Mesenteric fat pad (tissue), 1 donor: ENCODE results near the gene ERI3. TPM values are rescaled to one million over a fixed set of nuclear protein-coding genes. Genes with fewer than 3 reads are reported as not detected.

ENCODE experiments used
- DNase-seq: peaks from one replicate; pipeline ENCODE4 v3.0.0-alpha.2; 2020; ENCODE audit warnings: low spot score
- long read RNA-seq: library from polyadenylated mRNA; unstranded; transcript quantifications from one replicate; pipeline ENCODE4 v2.0.0, GENCODE V29; 2020
- total RNA-seq: library from RNA; stranded (reverse); fragmentation: NEBNext Ultra II Directional; extraction: Animal tissue kit (Norgen Biotek cat#: 25700); gene quantifications from one replicate; pipeline ENCODE4 v1.2.1, GENCODE V29; 2021
- donor health status: DM: yes; HTN: yes; CAD: no.

The ERI3 gene
- 43.6 TPM for total RNA-seq
- long read RNA-seq, partial matches to known transcripts = 37 of 73 reads
- long read RNA-seq, other reads (novel, unspliced or antisense) = 36 of 73 reads

GRCh38 chr1:44354840-44355581 is at the start of gene ERI3:
Gene ERI3 (minus strand): TSS chr1:44355257. CDS start chr1:44355026, 231 bp downstream.
- DNase-seq = peak; percentile 98

- no peak for DNase-seq
These were observed 46.5 kb upstream of the ERI3 start for GRCh38 chr1:44401256-44402228.

DNA sequence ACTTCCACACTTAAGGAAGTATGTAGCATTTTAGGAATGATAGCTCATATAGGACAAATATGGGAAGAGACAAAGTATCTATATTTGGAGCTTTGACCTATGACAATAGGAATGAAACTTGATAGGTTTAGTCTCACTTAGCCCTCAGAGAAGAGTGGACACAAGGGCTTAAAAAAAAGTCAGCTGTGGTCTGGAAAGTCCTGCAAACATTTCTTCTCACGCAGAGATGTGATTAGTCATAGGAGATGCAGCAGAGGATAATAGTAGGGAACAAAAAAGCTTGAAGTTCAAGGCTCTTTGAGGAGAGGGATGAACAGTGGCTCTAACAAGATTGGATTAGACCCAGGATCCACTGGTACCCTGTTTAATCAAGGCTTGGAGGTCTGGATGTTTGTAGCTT is 35.2 kb upstream of the ERI3 start:
- DNase-seq = no peak

DNA sequence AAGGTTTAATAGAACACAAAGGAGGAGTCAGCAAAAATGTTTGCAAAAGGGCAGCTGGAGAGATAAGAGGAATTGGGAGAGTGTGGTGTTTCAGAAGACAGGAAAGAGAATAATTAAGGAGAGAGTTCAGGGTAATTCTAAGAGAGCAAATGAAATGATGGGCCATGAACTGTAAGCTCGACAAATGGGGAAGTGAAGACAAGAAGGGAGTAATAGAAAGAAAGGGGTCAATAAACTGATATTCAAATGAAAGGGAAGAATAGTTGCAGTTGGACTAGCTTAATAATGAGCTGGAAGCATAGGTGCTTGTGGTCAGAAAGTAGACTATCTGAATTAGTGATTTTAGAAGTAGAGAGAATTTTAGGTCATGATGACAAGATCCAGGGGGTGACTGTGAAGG is 34.4 kb upstream of the ERI3 start:
- no peak for DNase-seq

GRCh38 chr1:44388551-44388950 is 33.5 kb upstream of the ERI3 start:
- no peak for DNase-seq

DNA sequence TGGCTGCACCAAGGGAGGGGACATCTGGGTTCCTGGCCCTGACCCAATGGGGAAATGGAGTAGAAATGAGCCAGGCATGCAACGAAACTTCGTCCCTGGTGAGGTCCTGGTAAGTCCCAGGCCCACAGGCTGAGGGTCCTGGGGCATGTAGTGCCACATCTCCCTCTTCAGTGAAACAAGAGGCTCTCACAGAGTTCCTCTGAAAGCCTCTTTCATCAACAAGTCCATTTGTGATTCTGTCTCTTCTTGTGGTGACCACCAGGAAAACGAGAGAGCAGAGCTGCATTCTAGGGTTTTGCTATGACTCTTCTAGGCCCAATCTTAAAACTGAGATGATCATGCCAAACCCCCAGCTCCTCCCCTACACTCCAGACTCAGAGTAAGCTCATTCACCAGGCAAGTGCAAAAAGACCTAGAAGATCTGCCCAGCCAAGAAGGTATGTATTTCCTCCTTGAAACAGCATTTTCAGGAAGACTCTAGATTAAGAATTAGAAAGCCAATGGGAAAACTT is 25.7 kb upstream of the ERI3 start:
- DNase-seq = no peak

GRCh38 chr1:44377925-44378784 is 23.1 kb upstream of the ERI3 start:
- no peak for DNase-seq

DNA sequence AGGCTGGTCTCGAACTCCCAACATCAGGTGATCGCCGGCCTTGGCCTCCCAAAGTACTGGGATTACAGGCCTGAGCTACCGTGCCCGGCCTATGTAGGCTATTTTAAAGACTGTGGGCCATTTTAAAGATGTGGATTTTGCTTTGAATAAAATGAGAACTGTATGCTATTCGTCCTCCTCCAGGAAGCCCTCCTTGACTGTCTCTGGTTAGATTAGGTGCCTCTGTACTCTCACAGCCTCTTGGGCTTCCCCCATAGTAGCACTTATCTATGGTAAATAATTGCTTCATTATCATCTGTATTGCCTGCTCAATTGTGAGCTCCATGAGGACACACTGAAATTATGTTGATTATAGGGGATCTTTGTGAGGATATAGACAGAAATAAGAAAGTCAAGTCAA is 20.5 kb upstream of the ERI3 start:
- DNase-seq = no peak

GRCh38 chr1:44371206-44371605 is 16.1 kb upstream of the ERI3 start:
- no peak for DNase-seq

DNA sequence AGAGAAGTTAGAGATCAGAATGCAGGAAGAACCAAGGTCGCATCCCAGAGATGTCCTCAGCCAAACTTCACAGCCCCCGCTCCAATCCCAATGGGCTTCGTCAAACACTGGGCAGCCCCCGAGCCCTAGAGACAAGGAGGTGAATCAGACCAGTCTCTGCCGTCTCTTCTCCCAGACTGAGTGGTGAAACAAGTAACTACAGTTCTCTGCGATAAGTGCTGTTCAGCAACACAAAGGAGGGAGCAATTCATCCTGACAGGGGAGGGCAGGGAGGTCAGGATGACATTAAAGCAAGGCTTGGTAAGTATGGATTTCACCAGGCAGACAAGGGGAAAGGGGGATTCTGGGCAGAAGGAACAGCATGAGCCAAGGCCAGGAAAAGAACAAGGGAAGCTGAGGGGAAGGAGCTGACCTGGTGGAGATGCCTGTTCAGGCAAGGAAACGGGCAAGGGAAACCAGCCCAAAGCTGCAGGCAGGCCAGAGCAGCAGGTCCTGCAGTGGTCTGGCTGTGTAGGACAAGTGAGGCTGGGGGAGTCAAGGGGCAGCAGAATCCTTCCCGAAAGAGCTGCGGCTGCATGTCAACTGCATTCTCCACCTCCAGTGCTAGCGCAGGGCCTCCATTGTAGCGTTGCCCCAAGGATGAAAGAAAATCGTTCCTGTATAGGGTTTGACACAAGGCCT is 13.6 kb upstream of the ERI3 start:
- no peak for DNase-seq

DNA sequence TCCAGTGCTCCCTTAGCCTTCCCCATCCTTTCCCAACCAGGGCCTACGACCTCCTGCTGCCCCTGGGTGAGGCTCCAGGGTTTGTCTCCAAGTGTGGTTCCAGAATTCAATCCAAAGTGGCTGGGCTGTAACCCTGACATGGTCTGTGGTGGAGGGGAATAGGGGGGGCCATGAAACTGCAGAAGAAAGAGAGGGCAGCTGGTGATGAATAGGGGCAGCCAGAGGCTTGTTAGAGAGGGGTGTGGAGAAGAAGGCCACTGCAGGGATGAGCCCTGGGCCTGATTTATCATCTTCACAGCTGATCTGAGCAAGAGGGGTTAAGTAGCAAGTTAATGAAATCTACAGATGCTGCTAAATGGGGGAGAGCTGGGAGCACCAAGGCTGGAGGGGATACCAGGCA is 12.9 kb upstream of the ERI3 start:
- DNase-seq = no peak

- no peak for DNase-seq
These were observed 11.4 kb upstream of the ERI3 start for GRCh38 chr1:44366371-44366975.

GRCh38 chr1:44361478-44361877 is 6.4 kb upstream of the ERI3 start:
- no peak for DNase-seq

DNA sequence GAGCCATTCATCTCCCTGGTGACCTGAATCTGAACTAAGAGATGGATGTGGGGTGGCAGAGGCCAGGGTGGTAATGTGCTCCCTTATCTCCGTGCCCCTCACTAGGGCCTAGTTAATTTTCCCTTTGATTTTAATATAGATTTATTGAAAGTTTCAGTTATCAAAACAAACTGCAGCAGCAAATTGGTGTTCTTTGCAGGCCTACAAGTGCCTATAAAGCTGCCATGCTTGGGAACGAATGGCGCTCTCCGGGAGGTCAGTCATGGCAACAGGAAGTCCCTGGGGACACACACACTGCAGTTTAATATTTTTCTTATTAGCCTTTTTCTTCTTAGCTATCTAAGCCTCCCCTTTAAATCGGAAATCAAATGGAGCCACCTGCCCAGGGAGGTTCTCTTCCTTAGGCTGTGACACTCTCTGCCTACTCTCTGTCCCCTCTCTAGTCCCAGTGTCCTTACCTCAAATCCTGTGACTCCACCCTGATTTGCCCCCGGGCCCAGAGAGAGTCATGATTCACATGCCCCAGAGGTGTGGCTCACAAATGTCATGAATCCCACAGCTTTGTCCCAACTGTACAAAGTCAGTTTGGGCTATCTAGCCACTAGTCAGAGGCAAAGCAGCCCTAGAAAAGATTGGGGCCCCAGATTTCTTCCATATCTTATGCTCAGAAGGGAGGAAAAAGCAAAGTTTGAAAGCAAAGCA is 4.3 kb upstream of the ERI3 start:
- DNase-seq = no peak

GRCh38 chr1:44357710-44358109 is 2.7 kb upstream of the ERI3 start:
- DNase-seq = no peak

GRCh38 chr1:44355582-44356305 is 687 bp upstream of the ERI3 start:
- no peak for DNase-seq

- DNase-seq = no peak
These were observed 703 bp downstream of the ERI3 start for GRCh38 chr1:44354268-44354839.

DNA sequence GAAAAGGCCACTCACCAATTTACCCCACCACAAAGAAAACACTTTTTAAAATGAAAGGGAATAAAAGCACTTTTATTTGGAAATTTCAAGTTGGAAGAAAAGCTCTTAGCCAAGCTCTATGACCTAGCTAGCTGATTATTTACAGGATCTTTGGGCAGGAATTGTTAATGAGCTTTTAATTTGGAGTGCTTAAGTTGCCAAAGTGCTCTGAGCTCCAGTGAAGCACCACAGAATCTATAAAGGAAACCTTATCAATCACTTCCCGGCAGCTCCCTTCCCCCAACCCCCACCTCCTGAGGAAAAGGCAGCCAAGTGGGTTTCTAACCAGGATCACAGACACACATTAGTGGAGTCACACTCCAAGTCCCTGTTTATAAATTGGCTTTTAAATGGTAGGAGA is 1.5 kb downstream of the ERI3 start:
- DNase-seq = no peak
